ENCODE measurements around the gene HNF1A. TPM values are rescaled to one million over a fixed set of nuclear protein-coding genes. Genes with fewer than 3 reads are reported as not detected.

The HNF1A gene
- total RNA-seq, 1 donor from 2014 or later: not detected

GRCh38 chr12:120996133-120996746, 17.9 kb downstream of the HNF1A start:
- peaks cover 0 to 3% (median 0%) of the 10 kb centered on the region in 3 donors for H3K36me3 ChIP-seq (ENCODE audit: control insufficient read depth in 3 of 3, insufficient read depth in 3 of 3, low read length in 3 of 3)
- H3K27me3 ChIP-seq (ENCODE audit: control insufficient read depth in 3 of 3, insufficient read depth in 3 of 3, low read length in 3 of 3): peaks cover 12 to 23% (median 23%) of the 10 kb centered on the region in 3 donors
- H3K9me3 ChIP-seq (ENCODE audit: control insufficient read depth in 3 of 3, low read length in 3 of 3): no peaks in the 10 kb centered on the region

GRCh38 chr12:120997448-120997847, 19.1 kb downstream of the HNF1A start:
- Histone ChIP-seq H3K27me3 (ENCODE audit: control insufficient read depth in 3 of 3, insufficient read depth in 3 of 3, low read length in 3 of 3) (peaks cover 12 to 23% (median 23%) of the 10 kb centered on the region in 3 donors), H3K4me3 (ENCODE audit: low read length in 3 of 3) (no peak overlapping the region), H3K4me1 (ENCODE audit: control insufficient read depth in 3 of 3, insufficient read depth in 3 of 3, low read length in 3 of 3) (no peaks in the 10 kb centered on the region), H3K9me3 (ENCODE audit: control insufficient read depth in 3 of 3, low read length in 3 of 3) (no peaks in the 10 kb centered on the region), H3K9ac (ENCODE audit: low read depth in 1 of 3, low read length in 3 of 3) (no peak overlapping the region), H3K27ac (ENCODE audit: low read depth, low read length) (no peak overlapping the region), H3K36me3 (ENCODE audit: control insufficient read depth in 3 of 3, insufficient read depth in 3 of 3, low read length in 3 of 3) (peaks cover 0 to 12% (median 6%) of the 10 kb centered on the region in 3 donors)

More at GRCh38 chr12:120996133-120996746, 17.9 kb downstream of the HNF1A start:
- no peaks in the 10 kb centered on the region for H3K4me1 ChIP-seq (ENCODE audit: control insufficient read depth in 3 of 3, insufficient read depth in 3 of 3, low read length in 3 of 3)
- H3K27ac ChIP-seq (ENCODE audit: low read depth, low read length): no peak overlapping the region
- no peak overlapping the region for H3K9ac ChIP-seq (ENCODE audit: low read depth in 1 of 3, low read length in 3 of 3)
- H3K4me3 ChIP-seq (ENCODE audit: low read length in 3 of 3): no peak overlapping the region

GRCh38 chr12:120998435-120998834, 20.1 kb downstream of the HNF1A start:
- H3K9me3 ChIP-seq (ENCODE audit: control insufficient read depth in 3 of 3, low read length in 3 of 3): no peaks in the 10 kb centered on the region
- H3K4me1 ChIP-seq (ENCODE audit: control insufficient read depth in 3 of 3, insufficient read depth in 3 of 3, low read length in 3 of 3): no peaks in the 10 kb centered on the region
- peaks cover 5 to 14% (median 10%) of the 10 kb centered on the region in 3 donors for H3K36me3 ChIP-seq (ENCODE audit: control insufficient read depth in 3 of 3, insufficient read depth in 3 of 3, low read length in 3 of 3)
- no peak overlapping the region for H3K27ac ChIP-seq (ENCODE audit: low read depth, low read length)
- H3K4me3 ChIP-seq (ENCODE audit: low read length in 3 of 3): no peak overlapping the region
- peaks cover 12 to 23% (median 23%) of the 10 kb centered on the region in 3 donors for H3K27me3 ChIP-seq (ENCODE audit: control insufficient read depth in 3 of 3, insufficient read depth in 3 of 3, low read length in 3 of 3)
- no peak overlapping the region for H3K9ac ChIP-seq (ENCODE audit: low read depth in 1 of 3, low read length in 3 of 3)

- no peaks in the 10 kb centered on the region for H3K4me1 ChIP-seq (ENCODE audit: control insufficient read depth in 3 of 3, insufficient read depth in 3 of 3, low read length in 3 of 3)
- H3K4me3 ChIP-seq (ENCODE audit: low read length in 3 of 3): no peak overlapping the region
- no peak overlapping the region for H3K27ac ChIP-seq (ENCODE audit: low read depth, low read length)
- H3K27me3 ChIP-seq (ENCODE audit: control insufficient read depth in 3 of 3, insufficient read depth in 3 of 3, low read length in 3 of 3): peaks cover 12 to 23% (median 20%) of the 10 kb centered on the region in 3 donors
- no peak overlapping the region for H3K9ac ChIP-seq (ENCODE audit: low read depth in 1 of 3, low read length in 3 of 3)
- no peaks in the 10 kb centered on the region for H3K9me3 ChIP-seq (ENCODE audit: control insufficient read depth in 3 of 3, low read length in 3 of 3)
- H3K36me3 ChIP-seq (ENCODE audit: control insufficient read depth in 3 of 3, insufficient read depth in 3 of 3, low read length in 3 of 3): peaks cover 16 to 24% (median 20%) of the 10 kb centered on the region in 3 donors
Measured at GRCh38 chr12:120999191-121000120, 21.1 kb downstream of the HNF1A start.

GRCh38 chr12:121000530-121000929, 22.2 kb downstream of the HNF1A start:
- H3K27ac ChIP-seq (ENCODE audit: low read depth, low read length): no peak overlapping the region
- no peaks in the 10 kb centered on the region for H3K4me1 ChIP-seq (ENCODE audit: control insufficient read depth in 3 of 3, insufficient read depth in 3 of 3, low read length in 3 of 3)
- no peaks in the 10 kb centered on the region for H3K9me3 ChIP-seq (ENCODE audit: control insufficient read depth in 3 of 3, low read length in 3 of 3)
- no peak overlapping the region for H3K4me3 ChIP-seq (ENCODE audit: low read length in 3 of 3)
- no peak overlapping the region for H3K9ac ChIP-seq (ENCODE audit: low read depth in 1 of 3, low read length in 3 of 3)
- H3K36me3 ChIP-seq (ENCODE audit: control insufficient read depth in 3 of 3, insufficient read depth in 3 of 3, low read length in 3 of 3): peaks cover 23 to 31% (median 28%) of the 10 kb centered on the region in 3 donors
- peaks cover 12 to 23% (median 20%) of the 10 kb centered on the region in 3 donors for H3K27me3 ChIP-seq (ENCODE audit: control insufficient read depth in 3 of 3, insufficient read depth in 3 of 3, low read length in 3 of 3)

- Histone ChIP-seq H3K36me3 (ENCODE audit: control insufficient read depth in 3 of 3, insufficient read depth in 3 of 3, low read length in 3 of 3) (peaks cover 29 to 33% (median 29%) of the 10 kb centered on the region in 3 donors), H3K27ac (ENCODE audit: low read depth, low read length) (no peak overlapping the region), H3K9ac (ENCODE audit: low read depth in 1 of 3, low read length in 3 of 3) (no peak overlapping the region), H3K4me3 (ENCODE audit: low read length in 3 of 3) (no peak overlapping the region), H3K4me1 (ENCODE audit: control insufficient read depth in 3 of 3, insufficient read depth in 3 of 3, low read length in 3 of 3) (no peaks in the 10 kb centered on the region), H3K27me3 (ENCODE audit: control insufficient read depth in 3 of 3, insufficient read depth in 3 of 3, low read length in 3 of 3) (peaks cover 12 to 23% (median 18%) of the 10 kb centered on the region in 3 donors), H3K9me3 (ENCODE audit: control insufficient read depth in 3 of 3, low read length in 3 of 3) (no peaks in the 10 kb centered on the region)
Measured at GRCh38 chr12:121001060-121001459, 22.7 kb downstream of the HNF1A start.

- no peak overlapping the region for H3K4me3 ChIP-seq (ENCODE audit: low read length in 3 of 3)
- H3K4me1 ChIP-seq (ENCODE audit: control insufficient read depth in 3 of 3, insufficient read depth in 3 of 3, low read length in 3 of 3): no peaks in the 10 kb centered on the region
- no peak overlapping the region for H3K9ac ChIP-seq (ENCODE audit: low read depth in 1 of 3, low read length in 3 of 3)
- no peak overlapping the region for H3K27ac ChIP-seq (ENCODE audit: low read depth, low read length)
- peaks cover 12 to 22% (median 16%) of the 10 kb centered on the region in 3 donors for H3K27me3 ChIP-seq (ENCODE audit: control insufficient read depth in 3 of 3, insufficient read depth in 3 of 3, low read length in 3 of 3)
- H3K36me3 ChIP-seq (ENCODE audit: control insufficient read depth in 3 of 3, insufficient read depth in 3 of 3, low read length in 3 of 3): peaks cover 29 to 33% (median 33%) of the 10 kb centered on the region in 3 donors
- H3K9me3 ChIP-seq (ENCODE audit: control insufficient read depth in 3 of 3, low read length in 3 of 3): no peaks in the 10 kb centered on the region
Measured at GRCh38 chr12:121001841-121002483, 23.6 kb downstream of the HNF1A start.

- Histone ChIP-seq H3K36me3 (ENCODE audit: control insufficient read depth in 3 of 3, insufficient read depth in 3 of 3, low read length in 3 of 3) (peaks cover 39 to 46% (median 41%) of the 10 kb centered on the region in 3 donors), H3K9ac (ENCODE audit: low read depth in 1 of 3, low read length in 3 of 3) (no peak overlapping the region), H3K27ac (ENCODE audit: low read depth, low read length) (no peak overlapping the region), H3K27me3 (ENCODE audit: control insufficient read depth in 3 of 3, insufficient read depth in 3 of 3, low read length in 3 of 3) (peaks cover 3 to 10% (median 6%) of the 10 kb centered on the region in 3 donors), H3K4me3 (ENCODE audit: low read length in 3 of 3) (no peak overlapping the region), H3K9me3 (ENCODE audit: control insufficient read depth in 3 of 3, low read length in 3 of 3) (no peaks in the 10 kb centered on the region), H3K4me1 (ENCODE audit: control insufficient read depth in 3 of 3, insufficient read depth in 3 of 3, low read length in 3 of 3) (no peaks in the 10 kb centered on the region)
Measured at GRCh38 chr12:121003650-121004049, 25.3 kb downstream of the HNF1A start.

- H3K4me3 ChIP-seq (ENCODE audit: low read length in 3 of 3): no peak overlapping the region
- peaks cover 41 to 51% (median 48%) of the 10 kb centered on the region in 3 donors for H3K36me3 ChIP-seq (ENCODE audit: control insufficient read depth in 3 of 3, insufficient read depth in 3 of 3, low read length in 3 of 3)
- H3K4me1 ChIP-seq (ENCODE audit: control insufficient read depth in 3 of 3, insufficient read depth in 3 of 3, low read length in 3 of 3): no peaks in the 10 kb centered on the region
- no peak overlapping the region for H3K27ac ChIP-seq (ENCODE audit: low read depth, low read length)
- H3K27me3 ChIP-seq (ENCODE audit: control insufficient read depth in 3 of 3, insufficient read depth in 3 of 3, low read length in 3 of 3): peaks cover 0 to 3% (median 0%) of the 10 kb centered on the region in 3 donors
- no peaks in the 10 kb centered on the region for H3K9me3 ChIP-seq (ENCODE audit: control insufficient read depth in 3 of 3, low read length in 3 of 3)
- no peak overlapping the region for H3K9ac ChIP-seq (ENCODE audit: low read depth in 1 of 3, low read length in 3 of 3)
Measured at GRCh38 chr12:121004253-121004815, 26.0 kb downstream of the HNF1A start.

All from skeletal muscle tissue (tissue), 4 donors.